ENCODE data around the gene KIF5A. TPM values are rescaled to one million over a fixed set of nuclear protein-coding genes. Genes with fewer than 3 reads are reported as not detected.

KIF5A gene
- total and polyA plus RNA-seq, 2 donors (not counting 3 experiments of a cell fraction or from before 2014, with no cell fraction given), result 0.07 to 0.35 TPM

DNA sequence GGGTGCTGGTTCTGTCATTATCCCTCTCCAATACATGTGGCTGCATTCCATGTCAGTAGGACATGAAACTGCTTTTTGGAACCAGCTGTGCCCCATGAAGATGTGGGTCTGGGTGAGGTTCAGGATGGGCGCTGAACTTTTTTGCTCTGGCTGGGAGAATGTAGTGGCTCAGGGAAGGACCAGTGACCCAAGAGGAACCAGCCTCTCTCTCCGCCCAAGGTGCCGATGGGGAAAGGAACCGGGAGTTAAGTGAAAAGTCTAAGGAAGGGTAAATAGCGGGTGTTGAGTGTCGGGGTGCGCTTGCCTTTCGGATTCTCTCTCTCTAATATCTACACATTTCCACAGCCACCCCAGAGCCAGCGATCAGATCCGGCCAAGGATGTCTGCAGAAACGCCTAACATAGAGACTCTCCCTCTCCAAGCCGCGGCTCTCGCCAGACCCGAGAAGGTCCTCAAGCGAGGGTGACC lies 69.2 kb downstream of the KIF5A start:
- Histone ChIP-seq H3K27me3 (ENCODE audit: control insufficient read depth in 2 of 2, insufficient read depth in 2 of 2, low read length in 2 of 2) (peaks cover 48 to 51% of the 10 kb centered on the region in 2 experiments), H2AFZ (ENCODE audit: low read depth, low read length) (no peak overlapping the region), H3K36me3 (ENCODE audit: control insufficient read depth in 2 of 2, extremely low read depth in 1 of 2, insufficient read depth in 2 of 2, low read length in 2 of 2) (no peaks in the 10 kb centered on the region), H3K79me2 (ENCODE audit: control insufficient read depth, insufficient read depth, low read length) (no peaks in the 10 kb centered on the region), H4K20me1 (replicated peaks; ENCODE audit: control insufficient read depth, extremely low read depth, insufficient read depth, low read length) (no peaks in the 10 kb centered on the region), H3K9ac (replicated peaks; ENCODE audit: extremely low read depth, insufficient read depth, low read length) (no peak overlapping the region), H3K4me1 (ENCODE audit: control insufficient read depth, extremely low read depth, insufficient read depth, low read length) (peaks cover 5% of the 10 kb centered on the region), H3K9me3 (replicated peaks; ENCODE audit: control insufficient read depth, insufficient read depth, low read length) (no peaks in the 10 kb centered on the region), H3K9me1 (replicated peaks; ENCODE audit: control insufficient read depth, extremely low read depth, insufficient read depth, low read length) (no peaks in the 10 kb centered on the region), H3K4me3 (replicated peaks in 1 of 3; ENCODE audit: insufficient read depth in 1 of 3, low read depth in 1 of 3, low read length in 3 of 3) (no peak overlapping the region), H3K27ac (ENCODE audit: insufficient read depth, low read depth, low read length) (no peak overlapping the region), H3K4me2 (ENCODE audit: insufficient read depth, low read length) (no peak overlapping the region)
- intact Hi-C loops (cut with micrococcal nuclease), result no loop called here
- TF ChIP-seq POLR2AphosphoS5 (IDR thresholded peaks at IDR 0.05; ENCODE audit: insufficient read depth, low read depth, low read length), result no peak
- no peak for TF ChIP-seq POLR2A (IDR thresholded peaks at IDR 0.05; ENCODE audit: low read depth, low read length)
- TF ChIP-seq GATA2 (IDR thresholded peaks at IDR 0.05; ENCODE audit: insufficient read depth, insufficient read length, low read depth, low read length), result no peak
- TF ChIP-seq, protein P1, sequence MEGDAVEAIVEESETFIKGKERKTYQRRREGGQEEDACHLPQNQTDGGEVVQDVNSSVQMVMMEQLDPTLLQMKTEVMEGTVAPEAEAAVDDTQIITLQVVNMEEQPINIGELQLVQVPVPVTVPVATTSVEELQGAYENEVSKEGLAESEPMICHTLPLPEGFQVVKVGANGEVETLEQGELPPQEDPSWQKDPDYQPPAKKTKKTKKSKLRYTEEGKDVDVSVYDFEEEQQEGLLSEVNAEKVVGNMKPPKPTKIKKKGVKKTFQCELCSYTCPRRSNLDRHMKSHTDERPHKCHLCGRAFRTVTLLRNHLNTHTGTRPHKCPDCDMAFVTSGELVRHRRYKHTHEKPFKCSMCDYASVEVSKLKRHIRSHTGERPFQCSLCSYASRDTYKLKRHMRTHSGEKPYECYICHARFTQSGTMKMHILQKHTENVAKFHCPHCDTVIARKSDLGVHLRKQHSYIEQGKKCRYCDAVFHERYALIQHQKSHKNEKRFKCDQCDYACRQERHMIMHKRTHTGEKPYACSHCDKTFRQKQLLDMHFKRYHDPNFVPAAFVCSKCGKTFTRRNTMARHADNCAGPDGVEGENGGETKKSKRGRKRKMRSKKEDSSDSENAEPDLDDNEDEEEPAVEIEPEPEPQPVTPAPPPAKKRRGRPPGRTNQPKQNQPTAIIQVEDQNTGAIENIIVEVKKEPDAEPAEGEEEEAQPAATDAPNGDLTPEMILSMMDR (IDR thresholded peaks at IDR 0.05; ENCODE audit: extremely low read depth in 1 of 2, insufficient read depth in 1 of 2, low read depth in 1 of 2, low read length in 2 of 2), result no peak
- TF ChIP-seq, protein P2, sequence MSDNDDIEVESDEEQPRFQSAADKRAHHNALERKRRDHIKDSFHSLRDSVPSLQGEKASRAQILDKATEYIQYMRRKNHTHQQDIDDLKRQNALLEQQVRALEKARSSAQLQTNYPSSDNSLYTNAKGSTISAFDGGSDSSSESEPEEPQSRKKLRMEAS (IDR thresholded peaks at IDR 0.05; ENCODE audit: insufficient read depth, insufficient read length), result no peak
- no peak for TF ChIP-seq EZH2 (IDR thresholded peaks at IDR 0.05; ENCODE audit: borderline replicate concordance, low read depth, low read length, severe bottlenecking)
- TF ChIP-seq FOS (IDR thresholded peaks at IDR 0.05; ENCODE audit: borderline replicate concordance, insufficient read depth, low read length), result no peak
- TF ChIP-seq MYC (IDR thresholded peaks at IDR 0.05; ENCODE audit: low read depth, low read length), result no peak
- no peak for TF ChIP-seq JUN (IDR thresholded peaks at IDR 0.05; ENCODE audit: borderline replicate concordance, insufficient read depth, insufficient read length, low read depth)
- no TSS peak for BruUV-seq (replicated peaks)
- dilution Hi-C loops (cut with MboI; ENCODE audit: extremely low pct_ligation_motif_present, low sequenced_read_pairs), result no loop called here
- DNase-seq (ENCODE audit: low read depth, low spot score) (no peak), FAIRE-seq (no peak)
- CTCF ChIA-PET, result interaction anchor here (1.2 to 3.4 kb wide), 3 partner anchors 14 to 35 kb away, joined by 3 to 113 read pairs (median 7); partner anchors contain the start of gene B4GALNT1
- POLR2A ChIA-PET, result no interaction called here

All from endothelial cell of umbilical vein (primary cell).